ENCODE measurements around the gene MICAL3. TPM values are rescaled to one million over a fixed set of nuclear protein-coding genes. Genes with fewer than 3 reads are reported as not detected.

Gene MICAL3
- total and polyA plus RNA-seq, 2 of the 8 experiments (the other 6 are each of a cell fraction or from before 2014, with no cell fraction given) = 8.3 to 41.8 TPM

- Histone ChIP-seq H3K4me1 (replicated peaks in 1 of 4; ENCODE audit: control insufficient read depth in 3 of 4, insufficient read depth in 4 of 4, low read length in 3 of 4) (no peaks in the 10 kb centered on the region), H3K27ac (ENCODE audit: low read depth, low read length) (no peak overlapping the region), H3K4ac (replicated peaks; ENCODE audit: insufficient read length, low read depth, low read length) (no peak overlapping the region), H3K36me3 (ENCODE audit: control insufficient read depth in 2 of 4, insufficient read depth in 4 of 4, low read length in 3 of 4) (no peaks in the 10 kb centered on the region), H3K79me1 (ENCODE audit: low read depth, low read length) (no peaks in the 10 kb centered on the region), H3K18ac (ENCODE audit: extremely low read depth, low read length) (no peak overlapping the region), H2AK5ac (ENCODE audit: low read depth, low read length) (no peak overlapping the region), H3K23ac (ENCODE audit: insufficient read length) (no peak overlapping the region), H4K91ac (replicated peaks; ENCODE audit: insufficient read length, low read length) (no peak overlapping the region), H3K23me2 (ENCODE audit: low read depth, low read length) (no peaks in the 10 kb centered on the region), H2BK15ac (ENCODE audit: low read length) (no peak overlapping the region), H3K4me3 (ENCODE audit: extremely low read depth in 1 of 4, insufficient read depth in 2 of 4, low read depth in 3 of 4, low read length in 4 of 4) (no peak overlapping the region), H3K56ac (replicated peaks; ENCODE audit: insufficient read length, low read depth, low read length) (no peak overlapping the region), H3K14ac (ENCODE audit: insufficient read length) (no peak overlapping the region), H4K5ac (ENCODE audit: insufficient read length, low read depth, low read length) (no peak overlapping the region), H2BK20ac (ENCODE audit: low read length) (no peak overlapping the region), H2AFZ (ENCODE audit: low read length) (no peak overlapping the region), H4K8ac (ENCODE audit: extremely low read depth, insufficient read depth, low read length) (no peak overlapping the region), H4K20me1 (replicated peaks in 1 of 2; ENCODE audit: control insufficient read depth in 1 of 2, insufficient read depth in 2 of 2, low read length in 2 of 2) (no peaks in the 10 kb centered on the region), H3K79me2 (ENCODE audit: control insufficient read depth in 1 of 2, insufficient read depth in 2 of 2, low read length in 2 of 2) (no peaks in the 10 kb centered on the region), H3K27me3 (replicated peaks in 1 of 4; ENCODE audit: control insufficient read depth in 3 of 4, extremely low read depth in 1 of 4, insufficient read depth in 3 of 4, low read length in 3 of 4) (no peaks in the 10 kb centered on the region), H2BK120ac (replicated peaks; ENCODE audit: low read depth, low read length) (no peak overlapping the region), H2BK12ac (ENCODE audit: low read depth, low read length) (no peak overlapping the region), H2BK5ac (ENCODE audit: low read depth, low read length) (no peak overlapping the region), H3K4me2 (ENCODE audit: insufficient read depth in 1 of 2, low read depth in 2 of 2, low read length in 2 of 2) (no peak overlapping the region), H3K9ac (replicated peaks in 1 of 4; ENCODE audit: extremely low read depth in 1 of 4, low read depth in 3 of 4, low read length in 3 of 4) (no peak overlapping the region), H3K9me3 (ENCODE audit: insufficient read depth in 2 of 2, low read depth in 1 of 2, low read length in 1 of 2) (no peaks in the 10 kb centered on the region)
- FAIRE-seq (no peak), DNase-seq (ENCODE audit: low read depth in 1 of 2, low spot score in 2 of 2) (no peak)
- ChIA-PET CTCF (ENCODE audit: partially characterized antibody) (no interaction called here), POLR2A (ENCODE audit: partially characterized antibody) (no interaction called here)
- 73% methylated on average over 1 of the region's 2 CpGs; no CpG with 5 or more reads in 1 of the 2 experiments for WGBS, 2 experiments (ENCODE audit: extremely low coverage in 1 of 2, insufficient coverage in 1 of 2, insufficient read length in 1 of 2, insufficient replicate concordance in 2 of 2, low coverage in 1 of 2, low lambda C conversion rate in 2 of 2, missing lambda C conversion rate in 1 of 2)
- TF ChIP-seq EP300 (IDR thresholded peaks at IDR 0.05; ENCODE audit: borderline replicate concordance in 1 of 2, low read depth in 2 of 2, low read length in 2 of 2) (no peak), TAF7 (optimal IDR thresholded peaks at IDR 0.05; ENCODE audit: borderline replicate concordance, low read depth, low read length) (no peak), GABPA (IDR thresholded peaks at IDR 0.05; ENCODE audit: borderline replicate concordance, insufficient read depth, low read length) (no peak), NANOG (IDR thresholded peaks at IDR 0.05; ENCODE audit: insufficient read depth, low read depth, low read length, poor library complexity, severe bottlenecking) (no peak), MAFK (IDR thresholded peaks at IDR 0.05; ENCODE audit: low read depth, low read length) (no peak)
- TF ChIP-seq, protein P1, sequence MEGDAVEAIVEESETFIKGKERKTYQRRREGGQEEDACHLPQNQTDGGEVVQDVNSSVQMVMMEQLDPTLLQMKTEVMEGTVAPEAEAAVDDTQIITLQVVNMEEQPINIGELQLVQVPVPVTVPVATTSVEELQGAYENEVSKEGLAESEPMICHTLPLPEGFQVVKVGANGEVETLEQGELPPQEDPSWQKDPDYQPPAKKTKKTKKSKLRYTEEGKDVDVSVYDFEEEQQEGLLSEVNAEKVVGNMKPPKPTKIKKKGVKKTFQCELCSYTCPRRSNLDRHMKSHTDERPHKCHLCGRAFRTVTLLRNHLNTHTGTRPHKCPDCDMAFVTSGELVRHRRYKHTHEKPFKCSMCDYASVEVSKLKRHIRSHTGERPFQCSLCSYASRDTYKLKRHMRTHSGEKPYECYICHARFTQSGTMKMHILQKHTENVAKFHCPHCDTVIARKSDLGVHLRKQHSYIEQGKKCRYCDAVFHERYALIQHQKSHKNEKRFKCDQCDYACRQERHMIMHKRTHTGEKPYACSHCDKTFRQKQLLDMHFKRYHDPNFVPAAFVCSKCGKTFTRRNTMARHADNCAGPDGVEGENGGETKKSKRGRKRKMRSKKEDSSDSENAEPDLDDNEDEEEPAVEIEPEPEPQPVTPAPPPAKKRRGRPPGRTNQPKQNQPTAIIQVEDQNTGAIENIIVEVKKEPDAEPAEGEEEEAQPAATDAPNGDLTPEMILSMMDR (IDR thresholded peaks at IDR 0.05; ENCODE audit: control extremely low read depth in 1 of 3, insufficient read depth in 1 of 3, low read depth in 1 of 3, low read length in 3 of 3) = no peak
Observed at GRCh38 chr22:18010266-18010665, 14.1 kb downstream of the MICAL3 start.
